SK-N-MC (cell line): ENCODE measurements around the gene STX8.

Experiments used
- EZH2 ChIP-seq: fragments of 200-600 bp; sonication (generic); IDR thresholded peaks from one replicate; pipeline ENCODE4 v1.6.1; 2017; ENCODE audit warnings: antibody characterized with exemption
- POLR2AphosphoS5 ChIP-seq: IDR thresholded peaks from 2 replicates; pipeline ENCODE4 v1.6.1; 2012; ENCODE audit warnings: mild to moderate bottlenecking, low read depth, low read length, borderline replicate concordance

DNA sequence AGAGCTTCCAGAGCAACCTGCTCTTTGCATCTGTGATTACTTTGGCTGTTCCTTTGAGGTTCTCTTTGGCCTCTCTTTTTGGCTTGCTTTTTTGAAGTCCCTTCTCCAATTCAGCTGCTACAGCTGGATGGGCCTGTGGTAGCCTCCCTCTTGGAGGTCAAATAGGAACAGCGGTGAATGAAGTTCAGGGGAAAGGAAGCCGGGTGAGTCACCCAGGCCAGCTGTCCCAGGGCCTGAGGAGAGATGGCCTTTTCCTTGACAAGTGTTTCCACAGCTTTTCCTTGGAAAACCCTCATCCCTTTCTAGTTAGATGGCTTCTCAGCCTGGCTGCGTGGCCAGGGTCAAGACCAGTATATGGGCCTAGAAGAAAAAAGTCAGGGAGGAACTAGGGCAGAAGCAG, 103.1 kb downstream of the STX8 start:
- TF ChIP-seq POLR2AphosphoS5 = no peak
- TF ChIP-seq EZH2 = no peak
